Esophagus squamous epithelium (tissue), 4 donors: ENCODE results near the gene CTSE.

Source experiments
- POLR2A ChIP-seq, 4 donors: fragments of 450-650 bp; IDR thresholded peaks; one replicate each; pipeline ENCODE4 v1.6.1; 2017; ENCODE audit warnings: antibody characterized with exemption in 4 of 4, mild to moderate bottlenecking in 4 of 4, moderate library complexity in 3 of 4
- TF ChIP-seq, protein P1 (sequence below), 6 experiments: fragments of 450-650 bp in 4 of 6; fragments of 200-600 bp in 2 of 6; sonication (generic) in 2 of 6; IDR thresholded peaks; one replicate each; pipeline ENCODE4 v1.5.1; 2016 to 2019; ENCODE audit warnings: antibody characterized with exemption in 6 of 6, mild to moderate bottlenecking in 4 of 6, moderate library complexity in 4 of 6

DNA sequence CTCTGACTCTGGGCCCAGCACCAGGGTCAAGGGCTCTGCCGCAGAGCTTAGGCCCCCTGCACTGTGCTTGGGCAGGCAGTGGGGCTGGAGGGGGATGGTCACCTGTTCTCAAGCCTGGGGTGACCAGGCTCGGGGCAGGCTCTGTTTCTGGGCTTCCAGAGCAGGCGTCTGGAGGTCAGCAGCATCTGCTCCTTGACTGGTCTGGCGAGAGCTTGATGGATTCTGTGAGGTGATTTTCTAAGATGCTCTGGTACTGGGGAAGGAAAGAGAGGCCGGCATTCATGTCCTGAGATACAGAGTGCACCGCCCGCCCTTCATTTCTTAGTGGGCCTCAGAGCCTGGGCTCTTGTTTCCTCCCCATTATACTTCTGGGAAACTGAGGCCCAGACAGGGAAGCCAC lies 45.0 kb downstream of the CTSE start:
- TF ChIP-seq, protein P1, sequence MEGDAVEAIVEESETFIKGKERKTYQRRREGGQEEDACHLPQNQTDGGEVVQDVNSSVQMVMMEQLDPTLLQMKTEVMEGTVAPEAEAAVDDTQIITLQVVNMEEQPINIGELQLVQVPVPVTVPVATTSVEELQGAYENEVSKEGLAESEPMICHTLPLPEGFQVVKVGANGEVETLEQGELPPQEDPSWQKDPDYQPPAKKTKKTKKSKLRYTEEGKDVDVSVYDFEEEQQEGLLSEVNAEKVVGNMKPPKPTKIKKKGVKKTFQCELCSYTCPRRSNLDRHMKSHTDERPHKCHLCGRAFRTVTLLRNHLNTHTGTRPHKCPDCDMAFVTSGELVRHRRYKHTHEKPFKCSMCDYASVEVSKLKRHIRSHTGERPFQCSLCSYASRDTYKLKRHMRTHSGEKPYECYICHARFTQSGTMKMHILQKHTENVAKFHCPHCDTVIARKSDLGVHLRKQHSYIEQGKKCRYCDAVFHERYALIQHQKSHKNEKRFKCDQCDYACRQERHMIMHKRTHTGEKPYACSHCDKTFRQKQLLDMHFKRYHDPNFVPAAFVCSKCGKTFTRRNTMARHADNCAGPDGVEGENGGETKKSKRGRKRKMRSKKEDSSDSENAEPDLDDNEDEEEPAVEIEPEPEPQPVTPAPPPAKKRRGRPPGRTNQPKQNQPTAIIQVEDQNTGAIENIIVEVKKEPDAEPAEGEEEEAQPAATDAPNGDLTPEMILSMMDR (IDR thresholded peaks at IDR 0.05) = no peak
- TF ChIP-seq POLR2A (IDR thresholded peaks at IDR 0.05) = no peak
